SH-SY5Y (cell line): ENCODE measurements around the gene UNC5CL.

ENCODE experiments used
- GATA2 ChIP-seq: IDR thresholded peaks from 2 replicates; pipeline ENCODE4 v1.6.1; 2011; ENCODE audit warnings: mild to moderate bottlenecking, low read depth, low read length
- GATA3 ChIP-seq: IDR thresholded peaks from 2 replicates; pipeline ENCODE4 v1.6.1; 2011; ENCODE audit warnings: low read depth, mild to moderate bottlenecking, low read length, moderate library complexity

DNA sequence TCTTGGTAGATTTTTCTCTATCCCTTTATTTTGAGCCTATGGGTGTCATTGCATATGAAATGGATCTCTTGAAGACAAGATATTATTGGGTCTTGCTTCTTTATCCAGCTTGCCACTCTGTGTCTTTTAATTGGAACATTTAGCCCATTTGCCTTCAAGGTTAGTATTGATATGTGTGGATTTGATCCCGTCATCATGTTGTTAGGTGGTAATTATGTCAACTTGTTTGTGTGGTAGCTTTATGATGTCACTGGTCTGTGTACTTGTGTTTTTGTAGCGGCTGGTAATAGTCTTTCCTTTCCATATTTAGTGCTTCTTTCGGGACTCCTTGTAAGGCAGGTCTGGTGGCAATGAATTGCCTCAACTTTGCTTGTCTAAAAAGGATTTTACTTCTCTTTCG, 61.9 kb downstream of the UNC5CL start:
- TF ChIP-seq GATA3 (no peak), GATA2 (no peak)
